ENCODE results near the gene ARPC1A.
"Not testable (repeated sequence)": the region's sequence is repeated elsewhere in the genome, so short reads cannot be mapped to it uniquely, and the experiment has no call there.

Gene ARPC1A

DNA sequence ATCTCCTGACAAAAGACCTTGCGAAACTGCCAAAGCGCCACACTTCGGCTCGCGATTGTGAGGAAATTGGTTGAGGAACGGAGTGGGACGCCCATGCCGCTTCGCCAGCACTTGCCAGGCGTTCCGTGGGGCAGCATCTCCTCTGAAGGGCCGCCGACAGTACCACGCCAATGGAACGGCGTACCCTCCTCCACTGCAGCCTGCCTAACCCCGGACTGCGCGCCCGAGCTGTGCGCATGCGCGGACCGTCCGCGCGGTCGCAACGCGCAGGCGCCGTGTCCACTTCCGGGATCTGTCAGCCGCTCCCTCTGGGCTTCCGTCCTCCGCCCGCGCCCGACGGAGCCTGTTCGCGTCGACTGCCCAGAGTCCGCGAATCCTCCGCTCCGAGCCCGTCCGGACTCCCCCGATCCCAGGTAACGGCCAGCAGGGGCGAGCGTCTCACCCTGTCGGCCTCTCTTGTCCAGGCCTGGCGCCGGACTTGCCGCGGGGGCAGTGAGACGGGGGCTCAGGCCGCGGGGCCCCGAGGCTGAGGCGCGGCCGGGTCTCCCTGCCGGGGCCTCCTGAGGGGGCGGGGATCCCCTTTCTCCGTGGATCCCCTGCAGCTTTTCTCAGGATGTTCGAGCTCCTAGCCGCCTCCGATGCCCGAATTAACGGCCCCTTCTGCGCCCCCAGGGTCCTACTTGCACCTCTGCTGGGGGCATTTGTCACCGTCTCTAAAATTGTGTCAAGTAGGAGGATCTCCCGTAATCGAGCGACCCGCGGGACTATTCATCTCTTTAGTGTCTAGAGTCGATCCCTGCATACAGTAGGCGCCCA, at the start of gene ARPC1A:
TSS of gene ARPC1A (plus strand) at position 307 of the 816 bp plus-strand sequence. CDS start 7,456 bp downstream, outside the sequence.
- peak within 1 kb of the TSS; percentile 84 for H3K4me3 ChIP-seq (ENCODE audit: low read depth, low read length)
- TF ChIP-seq, protein P1, sequence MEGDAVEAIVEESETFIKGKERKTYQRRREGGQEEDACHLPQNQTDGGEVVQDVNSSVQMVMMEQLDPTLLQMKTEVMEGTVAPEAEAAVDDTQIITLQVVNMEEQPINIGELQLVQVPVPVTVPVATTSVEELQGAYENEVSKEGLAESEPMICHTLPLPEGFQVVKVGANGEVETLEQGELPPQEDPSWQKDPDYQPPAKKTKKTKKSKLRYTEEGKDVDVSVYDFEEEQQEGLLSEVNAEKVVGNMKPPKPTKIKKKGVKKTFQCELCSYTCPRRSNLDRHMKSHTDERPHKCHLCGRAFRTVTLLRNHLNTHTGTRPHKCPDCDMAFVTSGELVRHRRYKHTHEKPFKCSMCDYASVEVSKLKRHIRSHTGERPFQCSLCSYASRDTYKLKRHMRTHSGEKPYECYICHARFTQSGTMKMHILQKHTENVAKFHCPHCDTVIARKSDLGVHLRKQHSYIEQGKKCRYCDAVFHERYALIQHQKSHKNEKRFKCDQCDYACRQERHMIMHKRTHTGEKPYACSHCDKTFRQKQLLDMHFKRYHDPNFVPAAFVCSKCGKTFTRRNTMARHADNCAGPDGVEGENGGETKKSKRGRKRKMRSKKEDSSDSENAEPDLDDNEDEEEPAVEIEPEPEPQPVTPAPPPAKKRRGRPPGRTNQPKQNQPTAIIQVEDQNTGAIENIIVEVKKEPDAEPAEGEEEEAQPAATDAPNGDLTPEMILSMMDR (IDR thresholded peaks at IDR 0.05; ENCODE audit: insufficient read depth, low read depth, low read length, missing control alignments), result peak; percentile 14
- peak; percentile 96 for DNase-seq (ENCODE audit: low read depth)

- DNase-seq (ENCODE audit: low read depth), result no peak
- TF ChIP-seq, protein P1 (IDR thresholded peaks at IDR 0.05; ENCODE audit: insufficient read depth, low read depth, low read length, missing control alignments), result peak; percentile 10
- no peak overlapping the region for H3K4me3 ChIP-seq (ENCODE audit: low read depth, low read length)
Observed at GRCh38 chr7:99278180-99278579, 47.5 kb upstream of the ARPC1A start.

DNA sequence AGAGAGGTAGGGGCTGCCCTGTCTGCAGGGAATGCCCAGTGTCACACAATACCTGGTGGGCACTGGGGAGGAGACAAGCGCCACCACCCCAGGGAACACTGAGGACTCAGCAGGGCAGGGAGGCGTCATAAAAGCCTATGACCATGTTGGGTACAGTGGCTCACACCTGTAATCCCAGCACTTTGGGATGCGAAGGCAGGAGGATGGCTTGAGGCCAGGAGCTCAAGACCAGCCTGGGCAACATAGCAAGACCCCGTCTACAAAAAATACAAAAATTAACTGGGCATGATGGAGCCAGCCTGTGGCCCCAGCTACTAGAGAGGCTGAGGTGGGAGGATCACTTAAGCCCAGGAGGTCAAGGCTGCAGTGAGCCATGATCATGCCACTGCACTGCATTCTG, 41.5 kb upstream of the ARPC1A start:
- DNase-seq (ENCODE audit: low read depth); H3K4me3 ChIP-seq (ENCODE audit: low read depth, low read length): not testable (repeated sequence)

DNA sequence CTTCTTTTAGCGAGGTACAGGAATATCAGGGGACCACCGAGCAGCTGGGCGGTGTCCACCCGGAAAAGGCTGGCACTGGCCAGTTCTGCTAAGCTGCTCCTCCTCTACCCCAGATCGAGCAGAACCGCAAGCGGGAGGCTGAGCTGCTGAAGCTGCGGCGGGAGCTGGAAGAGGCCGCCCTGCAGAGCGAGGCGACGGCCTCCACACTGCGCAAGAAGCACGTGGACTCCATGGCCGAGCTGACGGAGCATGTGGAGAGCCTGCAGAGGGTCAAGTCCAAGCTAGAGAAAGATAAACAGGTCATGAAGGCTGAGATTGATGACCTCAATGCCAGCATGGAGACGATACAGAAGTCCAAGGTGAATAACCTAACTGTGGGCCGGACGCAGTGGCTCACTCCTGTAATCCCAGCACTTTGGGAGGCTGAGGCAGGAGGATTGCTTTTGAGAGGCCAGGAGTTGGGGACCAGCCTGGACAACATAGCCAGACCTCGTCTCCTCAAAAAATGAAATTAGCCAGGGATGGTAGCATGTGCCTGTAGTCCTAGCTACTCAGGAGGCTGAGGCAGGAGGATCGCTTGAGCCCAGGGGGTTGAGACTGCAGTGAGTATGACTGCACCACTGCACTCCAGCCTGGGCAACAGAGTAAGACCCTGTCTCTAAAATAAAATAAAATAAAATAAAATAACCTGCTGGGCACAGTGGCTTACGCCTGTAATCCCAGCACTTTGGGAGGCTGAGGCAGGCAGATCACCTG, 37.7 kb upstream of the ARPC1A start:
- TF ChIP-seq, protein P1 (IDR thresholded peaks at IDR 0.05; ENCODE audit: insufficient read depth, low read depth, low read length, missing control alignments), result no peak
- H3K4me3 ChIP-seq (ENCODE audit: low read depth, low read length), result no peak overlapping the region
- DNase-seq (ENCODE audit: low read depth), result no peak

DNA sequence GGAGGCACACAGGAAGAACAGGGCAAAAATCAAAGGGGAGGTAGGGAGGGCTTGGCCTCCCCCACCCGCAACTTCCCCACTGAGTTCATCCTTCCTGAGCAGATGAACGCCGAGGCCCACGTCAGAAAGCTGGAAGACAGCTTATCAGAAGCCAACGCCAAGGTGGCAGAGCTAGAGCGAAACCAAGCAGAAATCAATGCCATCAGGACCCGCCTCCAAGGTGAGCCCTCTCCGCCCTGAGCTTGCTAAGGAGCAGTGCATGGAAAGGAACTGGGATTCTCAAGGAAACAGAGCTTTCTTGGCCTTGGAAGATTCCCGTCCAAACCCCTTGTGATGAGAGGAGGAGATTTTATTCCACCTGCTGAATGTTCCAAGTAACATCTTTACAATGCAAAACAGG, 36.5 kb upstream of the ARPC1A start:
- no peak overlapping the region for H3K4me3 ChIP-seq (ENCODE audit: low read depth, low read length)
- TF ChIP-seq, protein P1 (IDR thresholded peaks at IDR 0.05; ENCODE audit: insufficient read depth, low read depth, low read length, missing control alignments), result no peak

DNA sequence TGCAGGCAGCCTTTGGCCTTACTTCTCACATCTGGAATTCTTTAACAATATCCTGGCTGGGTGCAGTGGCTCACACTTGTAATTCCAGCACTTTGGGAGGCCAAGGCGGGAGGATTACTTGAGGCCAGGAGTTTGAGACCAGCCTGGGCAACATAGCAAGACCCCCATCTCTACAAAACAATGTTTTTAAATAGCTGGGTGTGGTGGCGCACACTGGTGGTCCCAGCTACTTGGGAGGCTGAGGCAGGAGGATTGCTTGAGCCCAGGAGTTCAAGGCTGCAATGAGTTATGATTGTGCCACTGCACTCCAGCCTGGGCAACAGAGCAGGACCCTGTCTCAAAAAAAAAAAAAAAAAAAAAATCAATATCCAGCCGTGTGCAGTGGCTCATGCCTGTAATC, 35.5 kb upstream of the ARPC1A start:
- DNase-seq (ENCODE audit: low read depth); H3K4me3 ChIP-seq (ENCODE audit: low read depth, low read length): not testable (repeated sequence)

More for the DNA sequence above, 36.5 kb upstream of the ARPC1A start:
- DNase-seq (ENCODE audit: low read depth), result no peak

- TF ChIP-seq, protein P1 (IDR thresholded peaks at IDR 0.05; ENCODE audit: insufficient read depth, low read depth, low read length, missing control alignments), result no peak
- no peak overlapping the region for H3K4me3 ChIP-seq (ENCODE audit: low read depth, low read length)
- no peak for DNase-seq (ENCODE audit: low read depth)
Observed at GRCh38 chr7:99290980-99291607, 34.6 kb upstream of the ARPC1A start.
